Thyroid gland (tissue), 4 donors: Measurements from ENCODE around the gene BAD.

Experiments
- CTCF ChIP-seq, 6 experiments: fragments of 200-600 bp in 3 of 6; fragments of 450-650 bp in 3 of 6; sonication (generic) in 3 of 6; IDR thresholded peaks; one replicate each; pipeline ENCODE4 v1.5.1; 2016 to 2019; ENCODE audit warnings: antibody characterized with exemption in 6 of 6, mild to moderate bottlenecking in 2 of 6, inconsistent platforms in 1 of 6, moderate library complexity in 1 of 6
- POLR2A ChIP-seq, 2 donors: fragments of 450-650 bp; IDR thresholded peaks; one replicate each; pipeline ENCODE4 v1.6.1; 2017; ENCODE audit warnings: antibody characterized with exemption in 2 of 2, mild to moderate bottlenecking in 2 of 2, moderate library complexity in 1 of 2

- TF ChIP-seq CTCF (IDR thresholded peaks at IDR 0.05) (no peak), POLR2A (IDR thresholded peaks at IDR 0.05) (no peak)
Observed at GRCh38 chr11:64253481-64253880, 31.0 kb downstream of the BAD start.
